GM18951 (cell line): ENCODE data around the gene SFXN4.
"Not testable (repeated sequence)": the region's sequence is repeated elsewhere in the genome, so short reads cannot be mapped to it uniquely, and the experiment has no call there.

ENCODE experiments used
- POLR2A ChIP-seq: IDR thresholded peaks from 4 replicates; pipeline ENCODE4 v1.6.1; 2011; ENCODE audit warnings: mild to moderate bottlenecking; ENCODE audit not compliant: insufficient read length, insufficient read depth; ENCODE audit errors: extremely low read depth
- in situ Hi-C: fragments of 300-500 bp; cut with MboI; formaldehyde crosslinking; loops from one replicate; pipeline ENCODE4 v1.12.0; 2022; ENCODE audit warnings: low sequenced_read_pairs, mixed read lengths, inconsistent platforms; ENCODE audit not compliant: unreplicated experiment

The SFXN4 gene

DNA sequence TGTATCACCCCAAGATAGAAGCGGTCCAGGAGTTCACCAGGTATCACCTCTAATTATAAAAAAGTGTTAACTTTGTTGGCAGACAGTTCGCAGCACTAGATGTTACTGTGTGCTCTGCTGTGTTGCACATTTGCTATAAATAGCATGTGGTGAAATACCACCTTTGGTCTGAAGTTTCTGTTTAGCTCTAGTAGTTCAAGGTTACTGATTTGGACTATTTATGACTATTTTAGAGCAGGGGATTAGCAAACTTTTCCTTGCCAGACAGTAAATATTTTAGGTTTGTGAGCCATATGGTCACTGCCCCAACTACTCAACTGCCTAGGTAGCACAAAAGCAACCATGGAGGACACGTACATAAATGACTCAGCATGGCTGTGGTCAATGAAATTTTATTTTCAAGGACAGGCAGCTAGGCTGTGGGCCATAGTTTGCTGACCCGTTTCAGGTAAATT, 45.1 kb downstream of the SFXN4 start:
- in situ Hi-C loops = no loop called here
- TF ChIP-seq POLR2A = no peak

GRCh38 chr10:119119400-119119799, 46.1 kb downstream of the SFXN4 start:
- in situ Hi-C loops = no loop called here
- TF ChIP-seq POLR2A = no peak

GRCh38 chr10:119118231-119118630, 47.3 kb downstream of the SFXN4 start:
- TF ChIP-seq POLR2A = no peak
- in situ Hi-C loops = no loop called here

GRCh38 chr10:119116326-119116951, 49.1 kb downstream of the SFXN4 start:
- TF ChIP-seq POLR2A = no peak
- in situ Hi-C loops = no loop called here

GRCh38 chr10:119115926-119116325, 49.6 kb downstream of the SFXN4 start:
- no peak for TF ChIP-seq POLR2A
- in situ Hi-C loops = no loop called here

DNA sequence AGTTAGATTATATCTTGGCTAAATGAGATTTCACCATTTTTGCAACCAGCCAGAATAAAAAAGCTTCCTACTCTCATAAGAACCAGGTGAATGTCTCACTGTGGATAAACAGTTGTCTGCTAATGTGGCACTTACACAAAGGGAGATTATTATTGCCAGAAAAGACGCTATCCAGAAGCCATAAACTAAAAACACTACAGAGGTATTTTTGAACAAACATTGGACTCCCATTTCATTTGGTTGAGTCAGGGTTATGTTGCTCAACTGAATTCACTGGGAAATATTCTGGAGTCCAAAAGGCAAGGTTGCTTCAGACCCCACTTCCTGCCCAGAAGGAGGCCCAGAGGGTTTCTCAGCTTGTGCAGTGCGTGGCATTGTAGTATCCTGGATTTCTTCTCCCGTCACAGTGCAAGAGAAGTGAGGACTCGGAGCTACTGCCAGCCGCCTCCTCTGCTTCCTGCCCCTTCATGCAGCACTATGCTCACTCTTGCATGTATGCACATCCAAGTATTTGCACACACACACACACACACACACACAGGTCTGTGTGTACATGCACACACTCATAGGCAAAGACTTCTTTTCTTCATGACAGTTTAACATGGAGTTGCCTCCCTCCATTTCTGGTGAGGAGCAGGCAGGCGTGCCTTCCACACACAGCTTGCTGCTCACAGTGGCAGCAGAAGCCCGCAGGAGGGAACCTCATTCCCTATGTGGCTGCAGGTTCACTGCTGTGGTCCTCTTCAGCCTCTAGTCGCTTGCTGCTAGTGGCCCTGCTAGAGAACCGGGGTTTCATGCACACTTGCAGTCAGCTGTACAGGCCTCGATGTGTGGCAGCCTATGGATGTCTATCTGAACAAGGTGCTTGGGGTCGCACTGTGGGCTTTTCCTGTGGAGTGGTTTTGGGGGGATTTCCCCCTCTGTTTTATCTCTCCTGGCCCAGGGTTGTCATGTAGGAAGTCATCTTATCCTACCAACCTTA, 51.5 kb downstream of the SFXN4 start:
- TF ChIP-seq POLR2A = no peak
- in situ Hi-C loops = no loop called here

- no peak for TF ChIP-seq POLR2A
- in situ Hi-C loops = no loop called here
Observed at GRCh38 chr10:119112056-119112455, 53.5 kb downstream of the SFXN4 start.

DNA sequence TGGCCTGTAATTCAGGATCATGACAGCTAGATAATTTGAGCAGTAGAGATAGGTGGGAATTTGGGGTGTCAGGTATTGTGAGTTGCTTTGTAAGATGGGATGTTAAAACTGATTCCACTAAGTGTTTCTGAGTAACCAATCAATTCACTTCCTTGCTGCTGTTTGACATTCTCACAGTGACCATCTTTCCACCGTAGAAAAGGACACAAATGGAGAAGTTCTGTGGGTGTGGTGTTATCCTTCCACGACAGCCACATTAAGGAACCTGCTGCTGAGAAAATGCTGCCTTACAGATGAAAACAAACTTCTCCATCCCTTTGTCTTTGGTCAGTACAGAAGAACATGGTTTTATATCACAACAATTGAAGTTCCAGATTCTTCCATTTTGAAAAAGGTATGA, 57.7 kb downstream of the SFXN4 start:
- in situ Hi-C loops = not testable (repeated sequence)

DNA sequence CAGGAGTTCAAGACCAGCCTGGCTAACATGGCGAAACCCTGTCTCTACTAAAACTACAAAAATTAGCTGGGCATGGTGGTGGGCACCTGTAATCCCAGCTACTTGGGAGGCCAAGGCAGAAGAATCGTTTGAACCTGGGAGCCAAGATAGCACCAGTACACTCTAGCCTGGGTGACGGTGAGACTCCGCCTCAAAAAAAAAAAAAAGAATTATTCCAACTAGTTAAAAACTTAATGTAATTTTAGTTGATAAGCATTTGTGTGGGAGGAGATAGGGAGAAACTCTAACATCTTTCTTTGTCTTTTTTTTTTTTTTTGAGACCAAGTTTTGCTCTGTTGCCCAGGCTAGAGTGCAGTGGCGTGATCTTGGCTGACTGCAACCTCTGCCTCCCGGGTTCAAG, 58.4 kb downstream of the SFXN4 start:
- in situ Hi-C loops = not testable (repeated sequence)

GRCh38 chr10:119105899-119106298, 59.6 kb downstream of the SFXN4 start:
- in situ Hi-C loops = not testable (repeated sequence)

DNA sequence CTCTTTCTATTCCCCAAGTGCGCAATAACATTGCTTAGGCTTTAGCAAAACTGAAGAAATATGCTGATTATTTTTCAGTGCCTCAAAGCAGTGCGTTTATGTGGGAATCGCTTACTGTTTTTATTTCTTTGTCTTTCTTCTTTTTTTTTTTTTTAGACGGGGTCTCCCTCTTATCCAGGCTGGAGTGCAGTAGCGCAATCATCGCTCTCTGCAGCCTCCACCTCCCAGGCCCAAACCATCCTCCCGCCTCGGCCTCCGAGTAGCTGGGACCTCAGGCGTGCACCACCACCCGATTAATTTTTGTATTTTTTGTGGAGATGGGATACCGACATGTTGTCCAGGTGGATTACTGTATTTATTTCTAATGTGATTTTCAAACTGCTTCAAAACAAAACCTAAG, 60.4 kb downstream of the SFXN4 start:
- in situ Hi-C loops = no loop called here
- TF ChIP-seq POLR2A = no peak

GRCh38 chr10:119104654-119105015, 60.9 kb downstream of the SFXN4 start:
- in situ Hi-C loops = no loop called here
- no peak for TF ChIP-seq POLR2A

GRCh38 chr10:119103903-119104653, 61.4 kb downstream of the SFXN4 start, which contains the start of gene DENND10:
DENND10 (plus strand) TSS chr10:119104113; CDS start chr10:119104143, 30 bp downstream.
- TF ChIP-seq POLR2A = peak; percentile 90
- in situ Hi-C loops = no loop called here

- in situ Hi-C loops = no loop called here
- no peak for TF ChIP-seq POLR2A
Observed at GRCh38 chr10:119103241-119103902, 62.1 kb downstream of the SFXN4 start.
